Measurements from ENCODE around the gene OFD1. TPM values are rescaled to one million over a fixed set of nuclear protein-coding genes. Genes with fewer than 3 reads are reported as not detected.

OFD1 gene, protein sequence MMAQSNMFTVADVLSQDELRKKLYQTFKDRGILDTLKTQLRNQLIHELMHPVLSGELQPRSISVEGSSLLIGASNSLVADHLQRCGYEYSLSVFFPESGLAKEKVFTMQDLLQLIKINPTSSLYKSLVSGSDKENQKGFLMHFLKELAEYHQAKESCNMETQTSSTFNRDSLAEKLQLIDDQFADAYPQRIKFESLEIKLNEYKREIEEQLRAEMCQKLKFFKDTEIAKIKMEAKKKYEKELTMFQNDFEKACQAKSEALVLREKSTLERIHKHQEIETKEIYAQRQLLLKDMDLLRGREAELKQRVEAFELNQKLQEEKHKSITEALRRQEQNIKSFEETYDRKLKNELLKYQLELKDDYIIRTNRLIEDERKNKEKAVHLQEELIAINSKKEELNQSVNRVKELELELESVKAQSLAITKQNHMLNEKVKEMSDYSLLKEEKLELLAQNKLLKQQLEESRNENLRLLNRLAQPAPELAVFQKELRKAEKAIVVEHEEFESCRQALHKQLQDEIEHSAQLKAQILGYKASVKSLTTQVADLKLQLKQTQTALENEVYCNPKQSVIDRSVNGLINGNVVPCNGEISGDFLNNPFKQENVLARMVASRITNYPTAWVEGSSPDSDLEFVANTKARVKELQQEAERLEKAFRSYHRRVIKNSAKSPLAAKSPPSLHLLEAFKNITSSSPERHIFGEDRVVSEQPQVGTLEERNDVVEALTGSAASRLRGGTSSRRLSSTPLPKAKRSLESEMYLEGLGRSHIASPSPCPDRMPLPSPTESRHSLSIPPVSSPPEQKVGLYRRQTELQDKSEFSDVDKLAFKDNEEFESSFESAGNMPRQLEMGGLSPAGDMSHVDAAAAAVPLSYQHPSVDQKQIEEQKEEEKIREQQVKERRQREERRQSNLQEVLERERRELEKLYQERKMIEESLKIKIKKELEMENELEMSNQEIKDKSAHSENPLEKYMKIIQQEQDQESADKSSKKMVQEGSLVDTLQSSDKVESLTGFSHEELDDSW
- polyA plus RNA-seq (ENCODE audit: insufficient read length in 12 of 12), result 10 to 100 TPM in 11 of 12 donors, not detected in 1; 15.1 to 46.0 (median 21.0) TPM
- long read RNA-seq, donor 1, partial matches to known transcripts, result 28 of 30 reads
- long read RNA-seq, donor 1, other reads (novel, unspliced or antisense), result 0 of 30 reads
- long read RNA-seq, donor 2, partial matches to known transcripts, result 13 of 14 reads
- long read RNA-seq, donor 2, other reads (novel, unspliced or antisense), result 0 of 14 reads
- long read RNA-seq, donor 3, result 0 reads
- long read RNA-seq, donor 4, partial matches to known transcripts, result 0 of 1 reads
- long read RNA-seq, donor 4, other reads (novel, unspliced or antisense), result 0 of 1 reads
- long read RNA-seq, donor 5, partial matches to known transcripts, result 11 of 43 reads
- long read RNA-seq, donor 5, other reads (novel, unspliced or antisense), result 29 of 43 reads
- long read RNA-seq, donor 6, partial matches to known transcripts, result 7 of 7 reads
- long read RNA-seq, donor 6, other reads (novel, unspliced or antisense), result 0 of 7 reads
- long read RNA-seq, donor 7, result 0 reads
- long read RNA-seq, donor 8, full-length matches to known transcripts, result 2 of 24 reads
- long read RNA-seq, donor 8, partial matches to known transcripts, result 22 of 24 reads
- long read RNA-seq, donor 8, other reads (novel, unspliced or antisense), result 0 of 24 reads
- long read RNA-seq, donor 9, partial matches to known transcripts, result 0 of 1 reads
- long read RNA-seq, donor 9, other reads (novel, unspliced or antisense), result 0 of 1 reads
- long read RNA-seq, donor 10, partial matches to known transcripts, result 7 of 8 reads
- long read RNA-seq, donor 10, other reads (novel, unspliced or antisense), result 0 of 8 reads
- long read RNA-seq, donor 11, partial matches to known transcripts, result 5 of 6 reads
- long read RNA-seq, donor 11, other reads (novel, unspliced or antisense), result 0 of 6 reads

DNA sequence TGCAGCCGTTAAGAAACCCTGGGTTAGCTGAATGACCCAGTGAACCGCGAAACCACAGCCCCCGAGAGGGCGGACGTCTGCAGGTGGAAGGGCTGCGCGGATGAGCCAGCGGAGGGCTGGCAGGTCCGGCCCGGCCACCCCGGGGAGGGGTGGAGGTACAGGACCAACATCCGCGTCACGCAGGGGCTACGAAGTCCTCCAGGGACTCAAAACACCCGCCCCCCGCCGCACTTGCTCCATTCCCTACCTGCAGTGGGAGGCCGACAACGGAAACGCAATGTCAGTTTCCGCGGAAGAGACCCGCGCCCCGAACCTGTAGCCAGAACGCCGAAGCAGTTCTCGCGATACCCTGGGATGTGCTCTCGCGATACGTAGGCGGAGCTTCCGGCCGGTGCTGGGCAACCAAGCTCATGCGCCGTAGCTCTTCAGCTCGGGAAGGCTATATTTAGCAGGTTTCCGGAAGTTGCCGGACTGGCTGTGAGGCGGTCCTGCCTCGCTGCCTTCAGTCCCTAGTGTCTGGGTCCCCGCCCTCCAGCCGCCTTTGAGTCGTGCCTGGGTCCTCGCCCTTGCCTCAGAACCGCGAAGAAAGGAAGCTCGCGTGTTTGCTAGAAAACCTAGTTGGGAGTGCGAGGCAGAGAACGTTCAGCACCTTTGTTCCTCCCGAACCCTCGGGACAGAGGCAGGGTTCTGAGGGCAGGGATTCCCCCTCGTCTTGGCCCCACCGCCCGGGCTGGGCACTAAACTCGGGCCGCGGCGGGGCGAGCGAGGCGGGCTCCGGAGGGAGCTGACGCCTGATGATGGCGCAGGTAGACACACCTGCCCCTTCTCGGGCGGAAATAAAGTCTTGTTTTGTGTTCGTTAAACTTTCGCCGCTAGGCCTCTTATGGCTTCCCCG is at the start of gene OFD1, which contains the start of gene TRAPPC2:
Gene OFD1, plus strand, starts transcription at position 471 of the 895 bp plus-strand sequence. Its CDS starts 324 bp downstream, at position 795.
Gene TRAPPC2, minus strand, starts transcription at position 343 of the 895 bp plus-strand sequence. CDS start 14,657 bp downstream, outside the sequence.
- DNase-seq, result peak; percentile 95

DNA sequence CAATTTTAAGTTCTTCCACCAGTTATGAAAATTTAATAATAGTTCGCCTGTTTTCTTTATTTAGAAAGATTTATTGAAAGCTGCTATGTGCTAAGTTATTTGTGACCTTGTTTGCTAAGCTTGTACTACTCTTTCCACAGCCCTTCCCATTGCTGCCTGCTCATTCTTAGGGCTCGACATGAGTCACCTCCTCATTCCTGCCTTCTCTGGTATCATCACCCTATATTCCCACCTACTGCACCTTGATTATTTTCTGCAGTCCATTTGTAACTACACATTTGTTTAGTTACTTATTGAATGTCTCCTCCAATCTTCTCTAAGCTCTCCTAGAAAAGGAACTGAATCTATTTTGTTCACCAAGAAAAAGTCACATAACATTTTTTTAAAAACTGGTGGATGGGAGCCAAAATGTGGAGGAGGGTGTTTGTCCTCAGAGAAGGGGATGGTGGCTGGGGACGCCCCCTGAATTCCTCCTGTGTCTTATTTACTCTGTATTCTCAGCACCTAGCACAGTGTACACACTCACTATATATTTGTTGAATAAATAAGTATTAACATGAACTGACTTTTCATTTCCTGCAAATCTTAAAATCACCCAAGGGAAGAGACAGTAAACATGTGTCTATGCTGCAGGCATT is 49.3 kb upstream of the OFD1 start:
- no peak for DNase-seq

DNA sequence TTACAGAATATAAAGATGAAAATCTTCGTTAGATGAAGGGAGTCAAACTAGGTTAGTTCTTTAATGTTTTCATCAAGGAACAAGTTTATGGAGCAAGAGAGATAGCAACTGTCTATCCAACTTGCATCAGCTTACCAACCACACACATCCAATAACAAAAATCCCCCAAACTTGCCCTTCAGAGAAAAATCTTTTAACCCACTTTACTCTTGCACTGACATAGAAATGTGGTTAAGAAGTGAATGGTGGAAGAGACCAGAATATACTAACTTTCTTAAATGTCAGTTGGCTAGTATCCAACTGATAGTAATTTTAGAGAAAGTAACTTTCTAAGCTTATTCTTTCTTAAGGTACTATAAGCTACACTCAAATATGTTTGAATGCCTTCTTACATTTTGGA is 47.3 kb upstream of the OFD1 start:
- DNase-seq, result no peak

DNA sequence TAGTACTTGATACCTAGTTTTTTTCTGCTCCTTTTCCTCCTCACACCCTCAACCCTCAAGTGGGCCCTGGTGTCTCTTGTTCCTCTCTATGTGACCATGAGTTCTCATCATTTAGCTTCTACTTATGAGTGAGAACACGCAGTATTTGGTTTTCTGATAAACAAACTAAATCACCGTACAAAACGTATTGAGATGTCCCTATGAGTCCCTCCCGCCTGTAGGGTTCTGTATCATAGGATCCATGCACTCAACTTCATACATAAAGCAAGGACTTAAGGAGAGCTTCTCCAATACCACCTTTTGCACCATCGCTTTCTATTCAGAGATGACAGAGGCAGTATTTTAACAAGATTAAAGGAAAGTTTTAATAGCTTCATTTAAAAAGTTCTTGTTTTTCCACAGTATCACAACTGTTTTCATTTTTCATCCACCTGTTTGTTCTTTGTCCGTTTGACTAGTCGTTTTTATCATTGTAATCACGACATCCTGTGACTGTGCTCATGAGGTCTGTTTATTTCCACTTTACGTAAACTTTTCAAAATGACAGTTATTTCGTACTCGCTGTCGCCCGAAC is 46.1 kb upstream of the OFD1 start:
- no peak for DNase-seq

DNA sequence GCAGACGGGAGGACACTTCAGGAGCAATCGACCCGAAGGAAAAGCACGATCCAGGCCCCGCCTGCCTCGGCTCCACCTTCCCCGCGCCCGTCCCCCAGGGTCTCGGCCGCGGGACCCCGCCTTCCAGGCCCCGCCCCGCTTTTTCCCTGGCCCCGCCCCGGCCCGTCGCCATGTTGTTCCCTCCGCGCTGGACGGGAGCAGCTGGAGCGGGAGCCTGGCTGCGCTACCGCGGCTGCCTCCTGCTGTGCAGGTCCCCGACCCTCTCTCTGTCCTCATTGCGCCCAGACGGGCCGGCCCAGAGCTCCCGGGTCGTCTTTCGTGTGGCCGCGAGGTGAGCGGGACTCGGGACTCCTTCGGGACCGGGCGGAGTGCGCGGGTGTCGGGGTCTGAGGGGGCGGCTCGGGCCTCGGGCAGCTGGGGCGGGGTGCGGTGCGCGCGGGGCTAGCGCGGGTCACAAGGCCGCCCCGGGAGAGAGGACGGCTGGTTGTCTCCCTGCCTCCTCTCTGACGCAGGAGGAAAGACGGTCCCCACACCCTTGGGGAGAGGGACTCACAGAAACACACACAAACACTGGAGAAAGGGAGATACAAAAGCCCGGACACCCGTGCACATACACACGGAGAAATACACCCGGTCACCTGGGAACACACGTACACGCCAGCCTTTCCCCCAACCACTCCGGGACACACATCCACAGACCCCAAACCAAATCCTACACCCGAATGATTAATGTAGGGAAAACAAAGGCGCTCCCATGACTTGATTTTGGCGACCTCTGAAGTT is 45.4 kb upstream of the OFD1 start, which contains the start of gene RAB9A:
Gene RAB9A, plus strand, starts transcription at position 171 of the 783 bp plus-strand sequence. CDS start 19,619 bp downstream, outside the sequence.
- peak; percentile 83 for DNase-seq

DNA sequence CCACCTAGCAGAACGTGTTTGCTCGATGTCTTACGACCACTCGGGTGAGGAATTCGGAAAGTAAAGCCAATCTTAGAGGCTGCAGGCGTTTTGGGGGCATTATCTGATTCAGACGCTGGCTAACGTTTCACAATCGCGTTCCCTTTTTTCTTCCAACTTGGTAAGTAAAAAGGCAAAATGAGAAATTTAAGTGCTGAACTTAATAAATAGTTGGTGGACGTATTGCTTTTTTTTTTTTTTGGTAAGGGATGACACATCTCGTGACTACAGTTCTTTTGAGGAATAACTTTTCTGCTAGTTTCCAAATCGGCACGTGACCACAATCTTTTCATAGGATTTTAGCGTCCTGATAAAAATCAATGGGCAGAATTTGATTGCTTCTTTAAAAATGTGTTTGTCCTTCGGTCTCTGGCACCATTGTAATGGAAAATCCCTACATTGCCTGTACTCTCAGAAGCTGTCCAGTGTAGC is 44.8 kb upstream of the OFD1 start:
- peak; percentile 58 for DNase-seq

DNA sequence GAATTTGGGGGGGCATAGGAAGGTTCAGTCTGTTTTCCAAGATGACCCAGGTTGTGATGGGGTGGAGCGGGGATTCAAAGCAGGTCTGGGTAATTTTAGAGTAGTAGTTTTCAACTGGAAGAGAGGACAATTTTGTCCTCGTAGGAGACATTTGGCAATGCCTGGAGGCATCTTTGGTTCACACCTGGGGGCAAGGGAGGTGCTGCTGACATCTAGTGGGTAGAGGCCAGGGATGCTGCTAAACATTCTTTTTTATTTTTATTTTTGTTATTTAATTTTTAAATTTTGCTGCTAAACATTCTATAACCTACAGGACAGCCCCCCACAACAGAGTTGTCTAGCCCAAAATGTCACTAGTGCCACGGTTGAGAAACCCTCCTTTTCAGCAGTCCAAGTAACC is 43.7 kb upstream of the OFD1 start:
- DNase-seq, result no peak

DNA sequence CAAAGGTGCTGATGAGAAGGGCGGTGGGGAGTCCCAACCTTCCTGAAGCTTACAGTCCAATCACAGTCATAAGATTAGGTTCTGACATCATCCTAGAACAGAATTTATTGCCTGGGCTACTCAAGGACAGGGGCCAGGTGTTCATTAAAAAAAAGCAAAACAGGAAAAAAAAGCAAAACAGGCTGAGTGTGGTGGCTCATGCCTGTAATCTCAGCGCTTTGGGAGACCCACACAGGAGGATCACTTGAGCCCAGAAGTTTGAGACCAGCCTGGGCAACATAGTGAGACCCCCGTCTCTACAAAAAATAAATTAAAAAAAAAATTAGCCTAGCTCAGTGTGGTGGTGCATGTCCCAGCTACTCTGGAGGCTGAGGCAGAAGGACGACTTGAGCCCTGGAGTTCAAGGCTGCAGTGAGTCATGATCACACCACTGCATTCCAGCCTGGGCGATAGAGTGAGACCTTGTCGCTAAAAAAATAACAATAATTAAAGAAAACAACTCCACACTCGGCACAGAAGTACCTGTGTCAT is 42.6 kb upstream of the OFD1 start:
- DNase-seq, result no peak

DNA sequence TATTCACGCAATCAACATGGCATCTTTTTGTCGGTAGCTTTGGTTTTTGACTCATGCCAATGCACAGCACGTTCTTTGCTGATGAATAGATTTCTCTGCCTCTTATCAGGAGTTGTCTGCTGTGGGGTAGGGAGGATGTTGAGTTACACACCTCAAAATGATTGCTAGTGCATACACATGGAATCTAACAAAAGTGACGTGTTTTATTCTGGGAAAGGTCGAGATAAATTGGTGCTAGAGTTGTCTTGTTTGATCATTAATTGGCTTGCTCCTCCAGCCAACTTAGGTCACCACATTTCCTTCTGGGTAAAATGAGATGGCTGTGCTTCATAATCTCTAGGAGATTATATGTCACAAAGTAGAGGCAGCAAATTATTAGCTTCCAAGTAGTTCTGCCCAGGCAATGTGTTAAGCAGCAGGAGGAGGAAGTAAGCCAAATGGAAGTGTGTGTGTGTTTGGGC is 41.7 kb upstream of the OFD1 start:
- no peak for DNase-seq

DNA sequence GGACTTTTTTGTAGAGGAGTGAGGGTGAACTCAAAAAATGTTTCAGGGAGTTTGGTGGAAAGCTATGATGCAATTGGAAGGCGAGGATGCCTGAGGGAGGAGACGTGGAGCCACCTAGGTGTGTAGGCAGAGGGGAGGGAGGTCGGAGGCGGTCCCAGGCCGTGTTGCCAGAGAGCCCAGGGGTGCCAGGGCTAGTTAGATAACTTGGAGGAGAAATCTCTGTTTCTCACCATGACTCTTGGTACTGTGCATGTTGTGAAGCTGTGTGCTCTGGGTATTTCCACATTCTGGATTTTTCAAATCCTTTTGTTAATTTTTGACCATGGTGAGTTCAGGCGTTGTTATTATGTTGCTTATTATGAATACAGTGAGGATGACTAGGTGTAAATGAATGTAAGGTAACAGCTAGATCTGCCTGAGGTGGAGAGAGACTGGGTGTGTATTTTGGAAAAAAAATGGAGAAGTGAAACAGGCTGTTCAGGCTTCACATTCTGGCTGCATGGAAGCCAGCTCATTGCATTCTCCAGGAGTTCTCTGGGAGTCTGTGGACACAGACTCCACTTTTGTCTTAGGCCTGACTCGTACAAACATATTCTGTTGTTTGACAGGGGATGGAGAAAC is 41.1 kb upstream of the OFD1 start:
- DNase-seq, result no peak

DNA sequence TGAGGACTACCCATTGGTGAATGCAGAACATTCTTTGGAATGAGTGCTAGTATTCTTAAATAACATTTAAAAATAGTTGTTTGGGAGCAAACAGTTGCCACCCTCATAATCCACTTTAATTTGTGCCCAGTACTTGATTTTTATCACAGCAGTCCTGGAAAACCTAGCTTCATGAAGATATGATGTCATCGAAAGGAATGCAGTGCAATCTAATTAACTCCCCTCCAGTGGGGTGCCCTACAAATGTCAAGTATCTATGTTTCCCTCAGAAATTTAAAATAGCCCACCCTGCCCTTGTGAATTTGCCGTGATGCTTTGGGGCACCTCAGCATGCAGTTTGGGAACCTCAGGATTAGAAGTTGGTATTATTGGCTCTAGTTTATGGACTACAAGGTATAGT is 40.2 kb upstream of the OFD1 start:
- DNase-seq, result no peak

DNA sequence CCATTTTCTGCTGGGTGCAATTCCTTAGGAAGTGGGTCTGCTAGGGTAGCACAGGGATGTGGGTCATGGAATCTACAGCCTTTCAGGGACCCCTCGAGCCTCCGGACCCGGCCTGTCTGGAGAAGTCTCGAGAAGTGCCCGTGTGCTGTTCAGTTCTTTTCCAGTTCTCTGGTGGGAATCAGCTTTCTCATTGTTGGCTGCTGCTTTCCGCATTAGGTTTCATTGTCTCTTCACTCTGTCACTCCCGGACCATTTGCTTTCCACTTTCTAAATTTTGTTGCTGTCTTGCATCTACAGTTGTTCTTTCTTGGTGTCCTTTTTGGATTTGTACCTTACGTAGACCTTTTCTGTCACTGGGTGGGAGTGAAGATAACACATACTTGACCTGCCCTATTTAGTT is 39.6 kb upstream of the OFD1 start:
- DNase-seq, result no peak

DNA sequence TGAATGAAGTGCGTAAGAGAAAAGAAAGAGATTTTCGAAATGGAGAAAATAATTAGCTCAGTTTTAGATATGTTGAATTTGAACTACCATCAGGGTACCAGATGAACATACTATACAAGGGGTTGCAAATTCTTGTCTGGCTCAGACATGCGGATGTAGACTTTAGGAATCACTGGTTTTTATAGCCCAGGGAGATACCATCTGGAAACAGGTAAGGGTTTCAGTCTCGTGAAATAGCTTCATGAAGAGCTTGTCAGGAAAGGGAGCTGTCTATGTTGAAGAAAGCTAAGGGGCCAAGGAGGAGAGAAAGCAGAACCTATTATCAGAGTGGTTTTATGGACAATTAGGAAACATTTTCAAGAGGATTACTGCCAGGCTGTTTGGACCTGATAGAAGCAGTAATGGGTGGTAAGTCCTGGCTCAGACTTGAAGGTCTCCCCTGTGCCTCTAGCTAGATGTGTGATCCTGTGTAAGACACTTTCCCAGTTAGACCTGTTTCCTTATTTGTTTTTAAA is 38.9 kb upstream of the OFD1 start:
- DNase-seq, result no peak

DNA sequence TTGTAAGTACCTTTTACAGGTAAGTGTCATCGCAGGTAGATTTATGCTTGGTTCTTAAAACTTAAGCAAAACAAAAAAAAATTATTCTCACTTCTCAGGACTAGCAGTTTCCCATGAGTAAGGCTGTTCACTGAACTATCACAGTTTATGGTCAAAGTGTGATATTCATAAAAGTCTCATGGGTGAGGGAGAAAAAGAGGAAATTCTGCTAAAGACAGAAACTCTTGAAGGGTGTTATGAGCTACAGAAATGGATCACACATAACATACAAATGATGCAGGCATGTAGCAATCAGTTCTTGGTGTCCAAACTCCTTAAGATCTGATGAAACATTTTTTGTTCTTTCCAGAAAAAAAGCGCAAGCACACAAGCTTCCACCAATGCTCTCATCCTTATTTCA is 37.1 kb upstream of the OFD1 start:
- no peak for DNase-seq

DNA sequence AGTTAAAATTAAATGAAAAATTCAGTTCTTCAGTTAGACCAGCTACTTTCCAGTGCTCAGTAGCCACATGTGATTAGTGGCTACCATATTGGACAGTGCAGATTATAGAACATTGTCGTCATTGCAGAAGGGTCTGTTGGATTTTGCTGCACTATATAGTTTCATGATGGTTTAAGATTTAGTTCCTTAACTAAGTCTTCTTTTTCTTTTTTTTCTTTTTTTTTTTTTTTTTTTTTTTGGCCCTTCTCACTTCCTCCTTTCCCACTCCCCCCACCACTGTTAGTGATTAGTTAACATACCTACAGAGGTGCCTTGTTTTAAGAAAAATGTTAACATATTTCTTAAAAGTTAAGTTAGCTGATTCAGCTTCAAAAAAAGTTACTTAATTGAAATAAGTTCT is 36.6 kb upstream of the OFD1 start:
- DNase-seq, result no peak

DNA sequence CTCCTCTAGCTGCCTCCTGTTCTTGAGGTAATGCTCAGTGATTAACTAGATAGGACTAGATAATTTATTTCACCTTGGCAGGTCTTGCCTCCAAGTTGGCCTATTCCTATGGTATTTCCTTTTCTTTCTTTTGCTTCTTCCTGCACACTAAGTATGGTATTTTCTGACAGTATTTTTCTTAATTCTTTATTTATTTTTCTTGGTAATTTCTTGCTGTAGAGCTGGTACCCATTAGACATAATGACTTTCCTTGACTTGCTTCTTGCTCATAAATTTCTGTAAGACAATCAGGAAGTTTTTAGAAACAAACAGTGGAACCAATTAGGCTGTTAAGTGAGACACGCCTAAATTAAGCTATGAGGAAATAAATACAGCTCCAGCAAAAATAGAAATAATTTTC is 36.1 kb upstream of the OFD1 start:
- DNase-seq, result no peak

All from muscle of arm (tissue), 14 donors.